HepG2 (cell line): ENCODE measurements around the gene ARL4D.

Experiments
- AFF4 ChIP-seq: sonication (generic); formaldehyde crosslinking; IDR thresholded peaks from 2 replicates; pipeline ENCODE4 v1.4.0; 2020; ENCODE audit warnings: missing genetic modification reagents
- ATF3 ChIP-seq: sonication (generic); formaldehyde crosslinking; IDR thresholded peaks from 2 replicates; pipeline ENCODE4 v1.4.0; 2020; ENCODE audit warnings: missing genetic modification reagents
- CTCF ChIP-seq: sonication (generic); formaldehyde crosslinking; IDR thresholded peaks from 2 replicates; pipeline ENCODE4 v1.5.0; 2020; ENCODE audit warnings: mild to moderate bottlenecking, missing genetic modification reagents, moderate library complexity
- DPF2 ChIP-seq: sonication (generic); formaldehyde crosslinking; IDR thresholded peaks from 2 replicates; pipeline ENCODE4 v1.4.0; 2020; ENCODE audit warnings: mild to moderate bottlenecking, low read depth, missing genetic modification reagents, borderline replicate concordance
- EZH2 ChIP-seq: conservative IDR thresholded peaks from 2 replicates; pipeline ENCODE4 v1.6.1; 2012; ENCODE audit warnings: mild to moderate bottlenecking, low read depth, low read length, moderate library complexity
- MXI1 ChIP-seq: IDR thresholded peaks from 3 replicates; pipeline ENCODE4 v1.6.1; 2012; ENCODE audit warnings: low read depth, low read length, inconsistent platforms, borderline replicate concordance
- POLR2A ChIP-seq, 2 experiments: IDR thresholded peaks; 2 replicates each; pipeline ENCODE4 v1.6.1; 2011; ENCODE audit warnings: low read depth in 2 of 2, low read length in 2 of 2, mild to moderate bottlenecking in 1 of 2, moderate library complexity in 1 of 2; ENCODE audit not compliant: insufficient read depth in 1 of 2
- POLR2AphosphoS5 ChIP-seq: IDR thresholded peaks from 2 replicates; pipeline ENCODE4 v1.6.1; 2012; ENCODE audit warnings: low read depth, low read length
- SMAD1 ChIP-seq: sonication (generic); formaldehyde crosslinking; IDR thresholded peaks from 2 replicates; pipeline ENCODE4 v1.4.0; 2020; ENCODE audit warnings: missing genetic modification reagents, low read depth, mild to moderate bottlenecking, borderline replicate concordance
- SNAPC2 ChIP-seq: sonication (generic); formaldehyde crosslinking; IDR thresholded peaks from 2 replicates; pipeline ENCODE4 v1.8.1; 2022; ENCODE audit warnings: mild to moderate bottlenecking, missing genetic modification reagents
- TBL1XR1 ChIP-seq: fragments of 150-350 bp; IDR thresholded peaks from 2 replicates; pipeline ENCODE4 v1.6.1; 2014; ENCODE audit warnings: borderline replicate concordance, low read length; ENCODE audit not compliant: partially characterized antibody
- ZNF850 ChIP-seq: sonication (generic); formaldehyde crosslinking; conservative IDR thresholded peaks from 2 replicates; pipeline ENCODE4 v1.9.0; 2021; ENCODE audit warnings: mild to moderate bottlenecking, missing genetic modification reagents

GRCh38 chr17:43359469-43360110, 39.2 kb upstream of the ARL4D start:
- TF ChIP-seq POLR2AphosphoS5 (no peak), MXI1 (no peak), ZNF850 (no peak), ATF3 (CRISPR knock-in tag) (no peak), SMAD1 (CRISPR knock-in tag) (no peak), CTCF (CRISPR knock-in tag) (no peak), TBL1XR1 (no peak), AFF4 (CRISPR knock-in tag) (no peak), DPF2 (CRISPR knock-in tag) (no peak), SNAPC2 (CRISPR knock-in tag) (no peak), POLR2A (IDR thresholded peaks at IDR 0.05; ENCODE audit: insufficient read depth in 1 of 2, low read depth in 2 of 2, low read length in 2 of 2) (no peak), EZH2 (no peak)
